ENCODE results near the gene PEX1.

PEX1 gene

DNA sequence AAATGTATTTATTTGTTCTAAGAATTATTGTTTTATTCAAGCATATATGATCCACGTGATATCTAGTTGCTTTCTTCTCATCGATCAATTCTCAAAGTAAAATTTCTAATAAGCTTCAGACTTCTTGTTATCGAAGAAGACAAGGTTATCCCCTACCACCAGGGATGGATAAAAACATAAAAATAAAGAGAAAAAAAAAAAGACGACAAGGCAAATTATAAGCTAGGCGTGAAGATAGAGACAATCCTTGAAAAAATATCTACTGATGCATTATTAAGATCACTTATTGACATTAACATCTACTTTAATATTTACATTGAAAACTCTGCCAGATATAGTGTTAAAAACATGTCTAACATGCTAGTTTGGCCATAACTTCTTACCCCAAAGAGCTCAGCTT is 19.4 kb downstream of the PEX1 start:
- DNase-seq (ENCODE audit: low spot score) = no peak
- in situ Hi-C loops (cut with MboI; ENCODE audit: low sequenced_read_pairs, unreplicated experiment) = no loop called here
- TF ChIP-seq CTCF (IDR thresholded peaks at IDR 0.05; ENCODE audit: borderline replicate concordance, control extremely low read depth, extremely low read depth, insufficient read depth, missing control alignments) = no peak

DNA sequence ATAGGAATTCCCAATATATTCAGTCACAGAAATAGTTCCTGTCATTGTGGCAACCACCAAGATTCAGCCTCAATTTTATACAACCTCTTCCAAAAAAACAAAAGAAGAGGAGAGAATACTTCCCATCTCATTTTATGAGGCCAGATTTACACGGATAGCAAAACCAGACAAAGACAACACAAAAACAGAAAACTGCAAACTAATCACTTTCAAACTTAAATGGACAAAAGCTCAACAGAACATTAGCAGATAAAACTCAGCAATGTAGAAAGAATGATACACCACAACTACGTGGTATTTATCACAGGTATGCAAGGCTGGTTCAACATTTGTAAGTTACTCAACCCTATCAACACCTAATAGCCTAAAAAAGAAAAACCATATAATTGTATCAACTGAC is 22.0 kb downstream of the PEX1 start:
- no peak for DNase-seq (ENCODE audit: low spot score)
- in situ Hi-C loops (cut with MboI; ENCODE audit: low sequenced_read_pairs, unreplicated experiment) = no loop called here
- no peak for TF ChIP-seq CTCF (IDR thresholded peaks at IDR 0.05; ENCODE audit: borderline replicate concordance, control extremely low read depth, extremely low read depth, insufficient read depth, missing control alignments)

- no peak for TF ChIP-seq CTCF (IDR thresholded peaks at IDR 0.05; ENCODE audit: borderline replicate concordance, control extremely low read depth, extremely low read depth, insufficient read depth, missing control alignments)
- in situ Hi-C loops (cut with MboI; ENCODE audit: low sequenced_read_pairs, unreplicated experiment) = no loop called here
These were observed 23.8 kb downstream of the PEX1 start for GRCh38 chr7:92504563-92504962.

DNA sequence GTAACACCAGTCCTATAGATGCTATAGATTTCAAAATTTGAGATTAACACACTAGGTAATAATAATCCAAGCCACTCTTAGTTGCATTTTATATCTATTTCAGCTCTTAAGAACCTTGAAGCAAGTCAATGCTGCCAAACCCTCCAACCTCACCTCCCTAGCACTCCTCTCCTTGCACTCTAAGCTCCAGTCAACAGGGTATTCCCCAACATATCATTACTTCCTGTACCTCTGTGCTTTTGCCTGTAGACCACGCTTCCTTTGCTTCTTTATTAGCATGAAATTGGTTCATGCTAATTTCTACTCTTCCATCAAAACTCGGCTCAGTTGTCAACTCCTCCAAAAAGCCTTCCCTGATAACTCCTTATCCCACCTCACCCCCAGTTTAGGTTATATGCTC is 24.6 kb downstream of the PEX1 start:
- TF ChIP-seq CTCF (IDR thresholded peaks at IDR 0.05; ENCODE audit: borderline replicate concordance, control extremely low read depth, extremely low read depth, insufficient read depth, missing control alignments) = no peak
- in situ Hi-C loops (cut with MboI; ENCODE audit: low sequenced_read_pairs, unreplicated experiment) = no loop called here
- DNase-seq (ENCODE audit: low spot score) = no peak

More at GRCh38 chr7:92504563-92504962, 23.8 kb downstream of the PEX1 start:
- DNase-seq (ENCODE audit: low spot score) = no peak

- no peak for TF ChIP-seq CTCF (IDR thresholded peaks at IDR 0.05; ENCODE audit: borderline replicate concordance, control extremely low read depth, extremely low read depth, insufficient read depth, missing control alignments)
- in situ Hi-C loops (cut with MboI; ENCODE audit: low sequenced_read_pairs, unreplicated experiment) = no loop called here
- DNase-seq (ENCODE audit: low spot score) = no peak
These were observed 29.8 kb downstream of the PEX1 start for GRCh38 chr7:92498557-92498956.

- no peak for DNase-seq (ENCODE audit: low spot score)
- TF ChIP-seq CTCF (IDR thresholded peaks at IDR 0.05; ENCODE audit: borderline replicate concordance, control extremely low read depth, extremely low read depth, insufficient read depth, missing control alignments) = no peak
- in situ Hi-C loops (cut with MboI; ENCODE audit: low sequenced_read_pairs, unreplicated experiment) = no loop called here
These were observed 31.4 kb downstream of the PEX1 start for GRCh38 chr7:92496876-92497275.

DNA sequence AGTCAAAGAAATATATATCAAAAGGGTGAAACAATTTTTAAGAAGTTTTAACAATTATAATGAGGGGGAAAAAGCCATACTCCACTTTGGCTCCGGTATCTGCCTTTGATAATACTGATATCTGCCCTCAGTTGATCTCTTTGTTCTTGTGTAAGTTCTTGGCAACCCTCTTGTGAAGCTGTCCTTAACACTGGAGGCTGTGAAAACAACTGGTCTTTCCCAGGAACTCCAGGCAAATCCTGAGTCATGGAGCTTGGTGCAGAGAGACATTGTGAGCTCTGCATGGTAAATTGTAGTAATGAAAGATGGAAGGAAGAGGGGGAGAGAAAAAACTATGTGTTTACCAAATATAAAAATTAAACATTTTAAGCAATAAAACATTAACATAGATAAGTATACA is 38.7 kb downstream of the PEX1 start:
- DNase-seq (ENCODE audit: low spot score) = no peak
- TF ChIP-seq CTCF (IDR thresholded peaks at IDR 0.05; ENCODE audit: borderline replicate concordance, control extremely low read depth, extremely low read depth, insufficient read depth, missing control alignments) = no peak
- in situ Hi-C loops (cut with MboI; ENCODE audit: low sequenced_read_pairs, unreplicated experiment) = no loop called here
